Mesodermal cell (in vitro differentiated cells): Measurements from ENCODE around the gene INPPL1.

Experiments
- H3K27ac ChIP-seq: 2 replicates; pipeline ENCODE4 v1.7.0; 2013; ENCODE audit warnings: mild to moderate bottlenecking, low read depth, low read length, moderate library complexity; ENCODE audit not compliant: severe bottlenecking
- H3K36me3 ChIP-seq: 2 replicates; pipeline ENCODE4 v1.7.1; 2013; ENCODE audit warnings: mild to moderate bottlenecking, low read length, moderate library complexity; ENCODE audit not compliant: control insufficient read depth, insufficient read depth
- H3K4me1 ChIP-seq: one replicate; pipeline ENCODE4 v1.7.1; 2013; ENCODE audit warnings: mild to moderate bottlenecking, low read length; ENCODE audit not compliant: insufficient read depth, control insufficient read depth, poor library complexity, severe bottlenecking
- H3K4me3 ChIP-seq: 2 replicates; pipeline ENCODE4 v1.7.0; 2013; ENCODE audit warnings: low read length, control low read depth, mild to moderate bottlenecking; ENCODE audit not compliant: insufficient read depth, poor library complexity, severe bottlenecking; ENCODE audit errors: extremely low read depth
- H3K9me3 ChIP-seq: 2 replicates; pipeline ENCODE4 v1.7.1; 2013; ENCODE audit warnings: mild to moderate bottlenecking, low read length, moderate library complexity; ENCODE audit not compliant: control insufficient read depth
- WGBS, 2 experiments: methylation state at CpG; one replicate each; pipeline ENCODE4 v1.1.5; 2013; ENCODE audit warnings: missing lambda C conversion rate in 2 of 2; ENCODE audit not compliant: insufficient coverage in 2 of 2; 5-methylcytosine and 5-hydroxymethylcytosine counted together

Gene INPPL1

DNA sequence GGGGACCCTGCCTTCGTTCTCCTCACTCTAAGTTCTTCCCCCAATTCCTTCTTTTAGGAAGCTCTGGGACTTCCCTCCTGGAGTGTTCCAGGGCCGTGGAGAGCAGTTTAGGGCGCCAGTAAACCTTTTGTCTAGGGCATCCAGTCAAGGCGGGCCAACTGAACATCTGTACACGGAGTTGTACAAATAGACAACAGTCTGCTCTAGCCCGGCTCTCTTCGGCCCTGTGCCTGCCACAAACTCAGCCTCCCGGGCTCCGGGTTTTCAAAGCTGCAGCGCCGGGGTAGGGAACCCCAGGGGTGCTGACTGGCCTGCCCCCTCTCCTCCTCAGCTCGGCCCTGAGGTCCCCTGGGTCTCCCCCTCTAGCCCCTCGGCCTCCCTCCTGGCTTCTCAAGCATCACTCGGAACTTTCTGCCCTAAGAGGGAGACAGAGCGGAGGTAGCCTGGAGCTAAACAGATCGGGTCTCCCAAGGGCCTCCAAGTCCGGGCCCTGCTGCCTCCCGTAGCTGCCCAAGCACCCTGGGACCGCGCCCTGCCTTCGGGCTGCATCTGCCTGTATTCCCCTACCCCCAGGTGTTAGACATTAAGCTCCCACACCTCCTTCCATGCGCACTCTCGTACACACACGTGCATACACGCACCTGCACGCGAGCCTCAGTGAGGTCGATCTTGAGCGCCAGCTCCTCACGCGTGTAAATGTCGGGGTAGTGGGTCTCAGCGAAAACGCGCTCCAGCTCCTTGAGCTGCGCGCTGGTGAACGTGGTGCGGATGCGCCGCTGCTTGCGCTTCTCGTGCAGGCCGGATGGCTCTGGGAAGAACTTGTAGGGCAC is 16.1 kb downstream of the INPPL1 start:
- Histone ChIP-seq H3K36me3 (peaks cover 29% of the 10 kb centered on the region), H3K4me3 (no peak overlapping the region), H3K27ac (no peak overlapping the region), H3K9me3 (no peaks in the 10 kb centered on the region), H3K4me1 (peaks cover 10% of the 10 kb centered on the region)
- WGBS, 2 experiments: 51 to 64% methylated on average over 38 to 42 of the region's 44 CpGs

DNA sequence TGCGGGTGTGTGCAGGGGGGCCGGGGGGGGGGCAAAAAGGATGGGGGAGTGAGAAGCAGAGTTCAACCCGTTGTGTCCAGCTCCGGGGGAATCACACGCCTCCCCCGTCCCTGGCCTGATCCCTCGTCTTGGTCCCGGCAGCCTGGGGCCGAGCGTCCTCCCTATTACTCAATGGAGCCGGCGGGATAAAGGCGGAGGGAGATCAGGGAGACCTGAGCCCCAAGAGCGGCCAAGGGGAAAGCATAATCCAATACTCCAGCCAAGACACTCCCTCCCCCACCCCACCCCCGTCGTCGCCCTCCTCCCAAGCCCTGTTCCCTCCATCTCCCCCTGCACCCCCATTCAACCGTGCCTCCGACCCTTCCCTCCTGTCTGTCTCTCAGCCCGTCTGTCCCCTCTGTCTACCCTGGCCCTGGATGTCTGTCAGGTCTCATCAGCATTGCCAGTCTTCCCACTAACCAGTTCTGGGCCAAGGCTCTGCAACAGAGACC is 16.8 kb downstream of the INPPL1 start:
- no peak overlapping the region for H3K27ac ChIP-seq
- no peaks in the 10 kb centered on the region for H3K9me3 ChIP-seq
- peaks cover 22% of the 10 kb centered on the region for H3K36me3 ChIP-seq
- H3K4me1 ChIP-seq: peaks cover 10% of the 10 kb centered on the region
- no peak overlapping the region for H3K4me3 ChIP-seq
- WGBS, 2 experiments: 68 to 71% methylated on average over 14 to 16 of the region's 20 CpGs

GRCh38 chr11:72242141-72242540 is 17.6 kb downstream of the INPPL1 start:
- H3K36me3 ChIP-seq: peaks cover 15% of the 10 kb centered on the region
- 90 to 92% methylated on average over 2 of the region's 2 CpGs for WGBS, 2 experiments
- no peak overlapping the region for H3K4me3 ChIP-seq
- H3K9me3 ChIP-seq: no peaks in the 10 kb centered on the region
- peaks cover 15% of the 10 kb centered on the region for H3K4me1 ChIP-seq
- H3K27ac ChIP-seq: no peak overlapping the region

DNA sequence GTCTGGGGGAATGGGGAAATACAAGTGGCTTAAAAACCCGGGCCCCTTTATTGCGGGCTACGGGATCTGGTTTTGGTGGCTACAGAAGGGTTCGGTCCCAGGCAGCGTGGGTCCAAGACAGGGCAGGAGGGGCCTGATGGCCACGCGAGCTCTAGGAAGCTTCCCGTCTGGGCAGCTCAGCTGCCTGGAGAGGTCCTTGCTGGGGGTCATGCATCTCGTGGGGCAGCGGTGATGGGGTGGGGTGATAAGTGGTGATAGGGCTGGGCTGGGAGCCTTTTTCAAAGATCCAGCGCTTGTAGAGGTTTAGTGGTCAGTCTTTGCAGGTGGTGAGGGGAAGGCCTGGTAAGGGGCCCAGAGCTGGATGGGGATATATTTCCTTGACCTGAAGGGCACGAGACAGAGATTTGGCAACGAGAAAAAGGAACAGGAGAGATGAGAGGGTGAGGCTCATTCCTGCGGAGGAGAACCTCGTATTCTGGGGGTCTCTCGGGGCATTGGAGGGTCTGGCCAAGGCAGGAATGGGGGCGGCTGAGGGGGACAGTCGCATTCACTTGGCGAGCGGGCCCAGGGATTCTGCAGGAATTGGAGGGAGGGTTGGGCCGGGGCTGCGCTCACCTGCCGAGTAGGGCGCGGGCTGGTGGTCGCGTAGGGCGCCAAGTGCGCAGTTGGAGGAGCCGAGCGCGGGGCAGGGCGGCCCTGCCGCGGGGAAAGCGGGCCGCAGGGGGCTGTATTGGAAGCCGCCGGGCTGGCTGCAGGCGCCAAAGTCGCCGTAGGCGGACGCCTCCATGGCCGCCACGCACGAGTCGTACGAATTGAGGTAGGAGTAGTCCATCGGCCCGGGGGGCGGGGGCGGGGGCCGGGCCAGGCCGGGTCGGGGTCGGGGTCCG is 18.8 kb downstream of the INPPL1 start:
- Histone ChIP-seq H3K9me3 (no peaks in the 10 kb centered on the region), H3K36me3 (peaks cover 5% of the 10 kb centered on the region), H3K27ac (no peak overlapping the region), H3K4me1 (peaks cover 13% of the 10 kb centered on the region), H3K4me3 (peak overlapping the region; percentile 39)
- WGBS, 2 experiments: 31 to 50% methylated on average over 24 to 43 of the region's 58 CpGs

DNA sequence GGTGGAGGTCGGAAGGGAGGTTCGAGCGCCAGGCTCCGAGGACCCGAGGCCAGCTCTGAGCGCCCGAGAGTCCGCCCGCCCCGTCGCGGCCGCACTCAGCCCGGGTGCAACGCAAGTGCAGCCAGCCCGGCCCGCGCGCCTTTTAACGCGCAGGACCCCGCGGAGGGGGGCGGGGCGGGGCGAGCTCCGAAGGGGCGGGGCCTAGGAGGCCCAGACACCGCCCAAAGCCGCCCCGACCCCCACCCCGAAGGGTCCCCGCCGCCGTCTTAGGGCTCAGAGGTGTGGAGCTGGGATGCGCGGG is 19.4 kb downstream of the INPPL1 start, which contains the start of gene PHOX2A:
TSS of gene PHOX2A (minus strand) at position 117 of the 301 bp plus-strand sequence. CDS start 172 bp downstream, outside the sequence.
- Histone ChIP-seq H3K27ac (no peak within 1 kb of the TSS), H3K4me1 (peaks cover 8% of the 10 kb centered on the region), H3K4me3 (peak within 1 kb of the TSS; percentile 39), H3K9me3 (no peaks in the 10 kb centered on the region), H3K36me3 (no peaks in the 10 kb centered on the region)
- 0 to 2% methylated on average over 7 to 28 of the region's 37 CpGs for WGBS, 2 experiments

- peaks cover 8% of the 10 kb centered on the region for H3K4me1 ChIP-seq
- H3K36me3 ChIP-seq: no peaks in the 10 kb centered on the region
- no peaks in the 10 kb centered on the region for H3K9me3 ChIP-seq
- no peak overlapping the region for H3K27ac ChIP-seq
- H3K4me3 ChIP-seq: peak overlapping the region; percentile 39
- WGBS, 2 experiments: 5% methylated on average over 44 of the region's 46 CpGs
These were observed 20.0 kb downstream of the INPPL1 start for GRCh38 chr11:72244361-72245262.

DNA sequence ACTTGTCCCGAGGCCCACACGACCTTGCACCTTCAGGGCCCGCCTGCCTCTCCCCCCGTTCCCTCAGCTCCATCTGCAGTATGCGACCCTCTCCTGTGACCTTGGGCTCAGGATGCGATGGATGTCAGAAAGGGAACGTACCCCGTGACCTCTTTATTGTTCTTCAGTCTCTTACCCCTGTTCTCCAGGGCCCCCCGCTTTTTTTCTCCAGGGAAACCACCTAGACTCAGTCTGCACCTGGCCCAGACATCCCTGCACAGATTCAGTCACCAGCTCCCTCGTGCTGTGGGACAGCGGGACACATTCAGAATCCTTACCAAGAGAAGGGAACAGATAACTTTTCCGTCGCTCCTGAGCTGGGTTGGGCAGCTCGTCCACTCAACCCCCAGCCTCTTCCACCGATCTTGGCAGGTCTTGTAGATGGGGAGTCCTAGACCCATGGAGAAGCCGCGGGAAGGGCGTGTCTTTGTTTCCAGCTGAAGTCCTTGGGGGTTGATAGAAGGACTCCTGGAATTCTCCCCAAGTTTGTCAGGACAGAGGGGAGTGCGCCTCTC is 20.8 kb downstream of the INPPL1 start:
- Histone ChIP-seq H3K4me3 (no peak overlapping the region), H3K27ac (no peak overlapping the region), H3K9me3 (no peaks in the 10 kb centered on the region), H3K4me1 (peaks cover 8% of the 10 kb centered on the region), H3K36me3 (no peaks in the 10 kb centered on the region)
- WGBS, 2 experiments: 29 to 30% methylated on average over 18 to 19 of the region's 19 CpGs

DNA sequence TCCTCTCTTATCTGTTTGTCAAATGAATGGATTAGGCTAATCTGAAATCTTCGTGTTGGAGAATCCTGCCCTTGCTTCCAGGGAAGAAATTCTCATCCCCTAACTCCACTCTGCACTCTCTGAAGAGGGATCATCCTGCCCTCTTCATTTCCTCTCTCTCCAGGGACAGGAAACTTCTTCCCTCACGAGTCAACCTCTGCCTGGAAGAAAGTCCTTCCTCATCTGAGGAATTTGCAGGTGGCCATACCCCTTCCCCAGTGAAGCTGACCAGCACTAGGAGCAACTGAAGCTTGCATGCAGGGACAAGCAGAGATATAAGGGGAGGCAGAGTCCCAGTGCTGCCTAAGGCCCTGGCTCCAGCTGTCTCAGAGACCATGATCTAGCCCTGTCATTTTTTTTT is 23.0 kb downstream of the INPPL1 start:
- H3K27ac ChIP-seq: no peak overlapping the region
- no peaks in the 10 kb centered on the region for H3K9me3 ChIP-seq
- H3K36me3 ChIP-seq: no peaks in the 10 kb centered on the region
- WGBS, 2 experiments: 14% methylated on average over 2 of the region's 2 CpGs; no CpG with 5 or more reads in 1 of the 2 experiments
- peaks cover 8% of the 10 kb centered on the region for H3K4me1 ChIP-seq
- no peak overlapping the region for H3K4me3 ChIP-seq

GRCh38 chr11:72249961-72250360 is 25.4 kb downstream of the INPPL1 start:
- Histone ChIP-seq H3K4me1 (peaks cover 8% of the 10 kb centered on the region), H3K36me3 (no peaks in the 10 kb centered on the region), H3K4me3 (no peak overlapping the region), H3K27ac (no peak overlapping the region), H3K9me3 (no peaks in the 10 kb centered on the region)
- WGBS, 2 experiments: 80 to 93% methylated on average over 1 to 3 of the region's 5 CpGs
